H9 (cell line): Measurements from ENCODE around the gene ACAD9. TPM values are rescaled to one million over a fixed set of nuclear protein-coding genes. Genes with fewer than 3 reads are reported as not detected.

ENCODE experiments used
- DNase-seq: peaks from one replicate; pipeline ENCODE4 v3.0.0-alpha.2; 2017
- H2AFZ ChIP-seq: one replicate; pipeline ENCODE4 v1.6.1; 2013; ENCODE audit warnings: mild to moderate bottlenecking, low read length, control low read depth, moderate library complexity
- H2AK5ac ChIP-seq: 2 replicates; pipeline ENCODE4 v1.6.1; 2013; ENCODE audit warnings: low read length, control low read depth, mixed read lengths; ENCODE audit not compliant: insufficient read length
- H2BK120ac ChIP-seq: one replicate; pipeline ENCODE4 v1.6.1; 2013; ENCODE audit warnings: low read depth, mild to moderate bottlenecking, low read length, control low read depth, inconsistent platforms; ENCODE audit not compliant: poor library complexity, severe bottlenecking
- H2BK12ac ChIP-seq: 2 replicates; pipeline ENCODE4 v1.6.1; 2013; ENCODE audit warnings: low read length, control low read depth, mixed read lengths, low read depth; ENCODE audit not compliant: insufficient read length
- H2BK15ac ChIP-seq: 2 replicates; pipeline ENCODE4 v1.6.1; 2013; ENCODE audit warnings: low read depth, low read length, control low read depth
- H2BK20ac ChIP-seq: one replicate; pipeline ENCODE4 v1.6.1; 2013; ENCODE audit warnings: low read depth, mild to moderate bottlenecking, low read length, control low read depth, inconsistent platforms; ENCODE audit not compliant: poor library complexity, severe bottlenecking
- H2BK5ac ChIP-seq: 2 replicates; pipeline ENCODE4 v1.6.1; 2013; ENCODE audit warnings: low read length, control low read depth, mixed read lengths; ENCODE audit not compliant: insufficient read length
- H3K14ac ChIP-seq: 2 replicates; pipeline ENCODE4 v1.6.1; 2013; ENCODE audit warnings: low read length, control low read depth; ENCODE audit not compliant: insufficient read depth
- H3K18ac ChIP-seq: 2 replicates; pipeline ENCODE4 v1.6.1; 2013; ENCODE audit warnings: low read depth, mild to moderate bottlenecking, mixed read lengths, low read length, control low read depth; ENCODE audit not compliant: insufficient read length
- H3K23ac ChIP-seq: 2 replicates; pipeline ENCODE4 v1.6.1; 2013; ENCODE audit warnings: low read length, control low read depth, mixed read lengths, low read depth; ENCODE audit not compliant: insufficient read length
- H3K23me2 ChIP-seq: 2 replicates; pipeline ENCODE4 v1.6.1; 2013; ENCODE audit warnings: low read depth, mild to moderate bottlenecking, mixed read lengths, low read length, control low read depth; ENCODE audit not compliant: insufficient read length, poor library complexity, severe bottlenecking
- H3K27ac ChIP-seq: 2 replicates; pipeline ENCODE4 v1.5.1; 2013; ENCODE audit warnings: low read length, control low read depth, mixed read lengths, low read depth; ENCODE audit not compliant: insufficient read length
- H3K27me3 ChIP-seq: 2 replicates; pipeline ENCODE4 v1.6.1; 2013; ENCODE audit warnings: low read length, control low read depth, inconsistent platforms; ENCODE audit not compliant: insufficient read depth
- H3K4ac ChIP-seq: 2 replicates; pipeline ENCODE4 v1.6.1; 2013; ENCODE audit warnings: low read depth, mild to moderate bottlenecking, control low read depth, inconsistent platforms, low read length, moderate library complexity
- H3K4me1 ChIP-seq: 2 replicates; pipeline ENCODE4 v1.6.1; 2013; ENCODE audit warnings: low read length, control low read depth, inconsistent platforms; ENCODE audit not compliant: insufficient read depth
- H3K4me2 ChIP-seq: 2 replicates; pipeline ENCODE4 v1.6.1; 2013; ENCODE audit warnings: low read length, control low read depth, mixed read lengths; ENCODE audit not compliant: insufficient read length, insufficient read depth
- H3K56ac ChIP-seq: 2 replicates; pipeline ENCODE4 v1.6.1; 2013; ENCODE audit warnings: low read depth, mild to moderate bottlenecking, mixed read lengths, low read length, control low read depth; ENCODE audit not compliant: insufficient read length
- H3K79me1 ChIP-seq: 2 replicates; pipeline ENCODE4 v1.6.1; 2013; ENCODE audit warnings: low read depth, mild to moderate bottlenecking, moderate library complexity, low read length, control low read depth, inconsistent platforms; ENCODE audit not compliant: insufficient read depth, poor library complexity, severe bottlenecking
- H3K79me2 ChIP-seq: 2 replicates; pipeline ENCODE4 v1.6.1; 2013; ENCODE audit warnings: low read length, control low read depth, inconsistent platforms; ENCODE audit not compliant: insufficient read depth
- H3K9ac ChIP-seq: 2 replicates; pipeline ENCODE4 v1.6.1; 2013; ENCODE audit warnings: low read length, control low read depth, mixed read lengths; ENCODE audit not compliant: insufficient read length; ENCODE audit errors: extremely low read depth
- H3K9me3 ChIP-seq: one replicate; pipeline ENCODE4 v1.6.1; 2013; ENCODE audit warnings: low read depth, low read length, inconsistent platforms; ENCODE audit not compliant: control insufficient read depth
- H3T11ph ChIP-seq: one replicate; pipeline ENCODE4 v1.6.1; 2013; ENCODE audit warnings: mild to moderate bottlenecking, low read length, control low read depth, inconsistent platforms
- H4K20me1 ChIP-seq: one replicate; pipeline ENCODE4 v1.6.1; 2013; ENCODE audit not compliant: control insufficient read depth, insufficient read length, insufficient read depth
- H4K5ac ChIP-seq: 2 replicates; pipeline ENCODE4 v1.6.1; 2013; ENCODE audit warnings: low read depth, mild to moderate bottlenecking, mixed read lengths, low read length, control low read depth; ENCODE audit not compliant: insufficient read length
- H4K8ac ChIP-seq: replicated peaks from 2 replicates; pipeline ENCODE4 v1.6.1; 2013; ENCODE audit warnings: low read length, control low read depth, mixed read lengths, low read depth; ENCODE audit not compliant: insufficient read length
- H4K91ac ChIP-seq: 2 replicates; pipeline ENCODE4 v1.6.1; 2013; ENCODE audit warnings: low read depth, mild to moderate bottlenecking, moderate library complexity, mixed read lengths, low read length, control low read depth; ENCODE audit not compliant: insufficient read length
- H3K27ac Mint-ChIP-seq, 3 experiments: 2 replicates in 2 of 3; 3 replicates in 1 of 3; pipeline ENCODE4 v1.8.0; 2020 to 2021; ENCODE audit warnings: mixed read lengths in 3 of 3, mild to moderate bottlenecking in 1 of 3, moderate library complexity in 1 of 3
- H3K27me3 Mint-ChIP-seq: 2 replicates; pipeline ENCODE4 v1.8.0; 2021; ENCODE audit warnings: low read depth, mild to moderate bottlenecking, moderate library complexity, mixed read lengths
- H3K36me3 Mint-ChIP-seq, 3 experiments: 2 replicates in 2 of 3; 3 replicates in 1 of 3; pipeline ENCODE4 v1.8.0; 2020 to 2021; ENCODE audit warnings: low read depth in 3 of 3, mixed read lengths in 3 of 3; ENCODE audit not compliant: insufficient read depth in 1 of 3
- H3K4me1 Mint-ChIP-seq, 2 experiments: 2 replicates each; pipeline ENCODE4 v1.8.0; 2020; ENCODE audit warnings: mixed read lengths in 2 of 2
- H3K4me3 Mint-ChIP-seq, 2 experiments: 2 replicates in 1 of 2; 3 replicates in 1 of 2; pipeline ENCODE4 v1.8.0; 2020 to 2021; ENCODE audit warnings: mild to moderate bottlenecking in 2 of 2, mixed read lengths in 2 of 2, moderate library complexity in 1 of 2
- H3K9me3 Mint-ChIP-seq, 2 experiments: 2 replicates in 1 of 2; 3 replicates in 1 of 2; pipeline ENCODE4 v1.8.0; 2020; ENCODE audit warnings: mild to moderate bottlenecking in 2 of 2, mixed read lengths in 2 of 2, moderate library complexity in 1 of 2
- WGBS: extraction: QIAGEN DNeasy Blood & Tissue Kit; methylation state at CpG from one replicate; pipeline ENCODE4 v1.1.7; 2013; ENCODE audit warnings: missing lambda C conversion rate, low lambda C conversion rate, mixed read lengths; ENCODE audit not compliant: insufficient read length; ENCODE audit errors: extremely low coverage; 5-methylcytosine and 5-hydroxymethylcytosine counted together
- total RNA-seq: library from RNA; stranded (reverse); gene quantifications from 2 replicates; pipeline ENCODE4 v1.2.1, GENCODE V29; 2021
- TF ChIP-seq, protein P1 (sequence below): fragments of 200-600 bp; sonication (generic); conservative IDR thresholded peaks from 3 replicates; pipeline ENCODE4 v1.8.0; 2021; ENCODE audit warnings: antibody characterized with exemption, mild to moderate bottlenecking

The ACAD9 gene
- total RNA-seq, 1 experiment from 2014 or later, result 43.1 TPM

DNA sequence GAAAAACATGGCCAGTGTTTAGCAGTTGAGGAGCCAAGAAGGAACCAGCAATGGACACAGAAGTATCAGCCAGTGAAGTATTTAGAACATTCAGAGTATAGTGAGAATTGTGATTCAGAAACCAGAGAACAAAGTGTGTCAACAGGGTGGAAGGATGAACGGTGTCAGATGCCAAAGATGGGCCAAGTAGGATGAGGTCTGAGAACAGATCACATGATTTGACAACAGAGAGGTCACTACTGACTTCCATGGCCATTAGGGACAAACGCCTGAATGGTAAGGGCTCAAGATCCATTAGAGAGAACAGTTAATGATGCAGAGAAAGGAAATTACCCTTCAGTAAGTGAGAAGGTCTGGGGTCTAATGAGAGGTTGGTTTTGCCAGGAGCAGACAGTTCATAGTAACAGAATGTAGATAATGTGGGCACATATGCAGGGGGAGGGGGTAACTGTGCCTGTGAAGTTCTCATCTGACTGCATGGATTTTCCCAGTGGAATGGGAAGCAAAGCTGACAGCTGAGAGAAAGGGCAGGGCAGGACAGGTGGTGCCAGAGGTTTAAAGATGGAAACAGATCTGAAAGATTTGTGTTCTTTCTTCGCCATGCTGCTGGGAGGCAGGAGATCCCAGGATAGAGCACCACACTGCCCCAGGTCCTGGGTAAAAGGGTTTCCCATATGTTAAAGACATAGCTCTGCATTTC is 4.8 kb upstream of the ACAD9 start:
- no peak overlapping the region for H3K23ac ChIP-seq
- no peak overlapping the region for H3T11ph ChIP-seq
- TF ChIP-seq, protein P1, sequence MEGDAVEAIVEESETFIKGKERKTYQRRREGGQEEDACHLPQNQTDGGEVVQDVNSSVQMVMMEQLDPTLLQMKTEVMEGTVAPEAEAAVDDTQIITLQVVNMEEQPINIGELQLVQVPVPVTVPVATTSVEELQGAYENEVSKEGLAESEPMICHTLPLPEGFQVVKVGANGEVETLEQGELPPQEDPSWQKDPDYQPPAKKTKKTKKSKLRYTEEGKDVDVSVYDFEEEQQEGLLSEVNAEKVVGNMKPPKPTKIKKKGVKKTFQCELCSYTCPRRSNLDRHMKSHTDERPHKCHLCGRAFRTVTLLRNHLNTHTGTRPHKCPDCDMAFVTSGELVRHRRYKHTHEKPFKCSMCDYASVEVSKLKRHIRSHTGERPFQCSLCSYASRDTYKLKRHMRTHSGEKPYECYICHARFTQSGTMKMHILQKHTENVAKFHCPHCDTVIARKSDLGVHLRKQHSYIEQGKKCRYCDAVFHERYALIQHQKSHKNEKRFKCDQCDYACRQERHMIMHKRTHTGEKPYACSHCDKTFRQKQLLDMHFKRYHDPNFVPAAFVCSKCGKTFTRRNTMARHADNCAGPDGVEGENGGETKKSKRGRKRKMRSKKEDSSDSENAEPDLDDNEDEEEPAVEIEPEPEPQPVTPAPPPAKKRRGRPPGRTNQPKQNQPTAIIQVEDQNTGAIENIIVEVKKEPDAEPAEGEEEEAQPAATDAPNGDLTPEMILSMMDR, result no peak
- no peak for DNase-seq
- H3K9me3 Mint-ChIP-seq, result no peaks in the 10 kb centered on the region
- WGBS, result no CpG with 5 or more reads among the region's 3 CpGs
- no peak overlapping the region for H4K5ac ChIP-seq
- no peaks in the 10 kb centered on the region for H3K27me3 ChIP-seq
- H2BK5ac ChIP-seq, result no peak overlapping the region
- H3K56ac ChIP-seq, result no peak overlapping the region
- no peak overlapping the region for H3K27ac ChIP-seq
- H4K8ac ChIP-seq, result no peak overlapping the region
- no peak overlapping the region for H2BK15ac ChIP-seq
- H3K14ac ChIP-seq, result no peak overlapping the region
- no peak overlapping the region for H2BK120ac ChIP-seq
- H3K18ac ChIP-seq, result no peak overlapping the region
- H3K27ac Mint-ChIP-seq, result no peak overlapping the region
- no peak overlapping the region for H4K91ac ChIP-seq
- no peak overlapping the region for H3K4me2 ChIP-seq
- H3K4me3 Mint-ChIP-seq, result no peak overlapping the region
- no peak overlapping the region for H3K9ac ChIP-seq
- no peak overlapping the region for H2BK20ac ChIP-seq
- peaks cover 9% of the 10 kb centered on the region for H3K23me2 ChIP-seq
- H3K4me1 ChIP-seq, result no peaks in the 10 kb centered on the region
- H2BK12ac ChIP-seq, result no peak overlapping the region
- H4K20me1 ChIP-seq, result no peaks in the 10 kb centered on the region
- no peak overlapping the region for H2AFZ ChIP-seq
- no peaks in the 10 kb centered on the region for H3K9me3 ChIP-seq
- peaks cover 21% of the 10 kb centered on the region in 2 experiments for H3K4me1 Mint-ChIP-seq
- H3K79me2 ChIP-seq, result no peaks in the 10 kb centered on the region
- H3K36me3 Mint-ChIP-seq, result peaks cover 0 to 5% (median 0%) of the 10 kb centered on the region in 3 experiments; a peak in 2 of 7 replicates
- peaks cover 23% of the 10 kb centered on the region for H3K27me3 Mint-ChIP-seq
- no peaks in the 10 kb centered on the region for H3K79me1 ChIP-seq
- no peak overlapping the region for H2AK5ac ChIP-seq
- H3K4ac ChIP-seq, result no peak overlapping the region
